HPDE6-E6E7 (cell line): ENCODE results near the gene GUK1.

Experiments
- DNase-seq: peaks from one replicate; pipeline ENCODE4 v3.0.0; 2011; ENCODE audit warnings: missing footprints; ENCODE audit errors: extremely low spot score

GUK1 gene

DNA sequence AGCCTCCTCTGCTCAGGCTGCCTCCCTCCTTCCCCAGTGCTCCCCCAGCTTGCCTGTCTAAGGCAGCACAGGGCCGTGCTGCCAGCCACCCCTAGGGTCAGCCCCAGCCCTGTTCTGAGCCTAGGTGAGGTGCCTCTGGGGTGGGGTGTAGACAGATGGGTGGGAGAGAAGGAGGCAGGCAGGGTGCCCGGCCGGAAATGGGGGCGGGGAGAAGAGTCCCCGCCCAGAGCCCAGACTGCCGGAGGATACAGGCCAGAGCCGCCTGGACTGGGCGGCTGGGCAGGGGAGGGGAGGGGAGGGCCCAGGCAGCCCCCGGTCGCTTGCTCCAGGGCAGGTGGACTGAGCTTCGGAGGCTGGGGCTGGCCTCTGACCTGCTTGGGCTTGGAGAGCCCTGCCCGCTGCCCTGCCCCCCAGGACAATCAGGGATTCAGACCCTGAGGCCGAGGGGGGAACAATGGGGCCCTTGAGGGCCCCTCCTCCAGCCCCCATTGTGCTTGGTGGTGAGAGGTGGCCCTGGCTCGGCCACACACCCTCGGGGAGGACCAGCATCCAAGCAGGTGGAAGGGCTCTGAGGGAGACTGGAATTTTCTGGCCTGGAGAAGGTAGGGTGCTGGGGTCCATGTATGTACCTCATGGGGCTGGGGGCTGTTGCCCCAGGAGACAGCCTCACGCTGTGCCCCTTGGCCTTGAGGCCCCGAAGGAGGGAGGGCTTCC, 9.5 kb downstream of the GUK1 start, which contains the start of gene GJC2:
GJC2 (plus strand) TSS at position 525 of the 714 bp plus-strand sequence. CDS start 7,829 bp downstream, outside the sequence.
- no peak for DNase-seq

DNA sequence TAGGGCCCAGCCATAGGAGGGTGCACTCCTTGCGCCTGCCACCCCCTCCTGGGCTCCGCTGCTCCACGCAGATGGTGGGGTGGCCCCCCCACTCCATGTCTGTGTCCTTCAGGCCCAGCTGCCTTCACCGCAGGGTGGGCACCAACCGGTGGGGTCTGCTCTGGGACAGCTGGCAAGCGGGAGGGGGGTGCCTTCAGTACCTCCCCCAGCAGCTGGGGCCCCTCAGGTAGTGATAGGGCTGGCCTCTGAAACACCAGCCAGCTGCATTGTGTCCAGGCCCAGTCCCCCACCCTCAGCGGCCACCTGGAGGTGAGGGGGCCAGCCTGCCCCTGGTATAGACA, 10.0 kb downstream of the GUK1 start:
- no peak for DNase-seq

DNA sequence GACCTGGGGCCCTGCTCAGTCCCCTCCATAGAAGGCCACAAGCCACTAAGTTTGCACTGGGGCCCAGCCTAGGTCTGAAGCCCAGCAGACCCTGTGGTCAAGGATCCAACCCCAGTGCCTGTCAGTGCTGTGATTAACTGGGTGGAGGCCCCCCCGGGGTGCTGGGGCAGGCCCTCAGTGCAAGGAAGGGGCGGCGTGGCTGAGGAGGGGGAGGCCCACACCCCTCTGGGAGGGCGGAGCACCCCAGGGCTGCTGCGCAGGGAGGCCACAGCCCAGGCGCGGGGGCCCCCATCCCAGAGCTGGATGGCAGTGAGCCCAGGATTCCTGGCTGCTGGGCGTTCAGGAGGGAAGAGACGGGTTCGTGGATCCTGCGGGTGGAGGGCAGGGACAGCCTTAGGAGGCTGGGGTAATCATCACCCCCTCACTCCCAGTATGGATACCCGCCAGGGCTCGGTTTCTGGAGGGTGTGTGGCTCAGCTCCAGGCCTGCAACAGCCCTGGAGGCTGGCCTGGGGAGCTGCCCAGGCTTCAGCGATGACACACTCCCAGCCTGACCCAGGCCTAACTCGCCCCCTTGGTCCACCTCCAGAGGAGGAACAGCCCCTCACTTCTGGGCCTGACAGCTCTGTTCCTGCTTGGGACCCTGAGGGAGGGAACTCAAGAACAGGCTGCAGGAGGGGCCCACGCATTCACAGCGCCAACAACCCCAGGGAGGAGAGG, 10.5 kb downstream of the GUK1 start:
- no peak for DNase-seq

DNA sequence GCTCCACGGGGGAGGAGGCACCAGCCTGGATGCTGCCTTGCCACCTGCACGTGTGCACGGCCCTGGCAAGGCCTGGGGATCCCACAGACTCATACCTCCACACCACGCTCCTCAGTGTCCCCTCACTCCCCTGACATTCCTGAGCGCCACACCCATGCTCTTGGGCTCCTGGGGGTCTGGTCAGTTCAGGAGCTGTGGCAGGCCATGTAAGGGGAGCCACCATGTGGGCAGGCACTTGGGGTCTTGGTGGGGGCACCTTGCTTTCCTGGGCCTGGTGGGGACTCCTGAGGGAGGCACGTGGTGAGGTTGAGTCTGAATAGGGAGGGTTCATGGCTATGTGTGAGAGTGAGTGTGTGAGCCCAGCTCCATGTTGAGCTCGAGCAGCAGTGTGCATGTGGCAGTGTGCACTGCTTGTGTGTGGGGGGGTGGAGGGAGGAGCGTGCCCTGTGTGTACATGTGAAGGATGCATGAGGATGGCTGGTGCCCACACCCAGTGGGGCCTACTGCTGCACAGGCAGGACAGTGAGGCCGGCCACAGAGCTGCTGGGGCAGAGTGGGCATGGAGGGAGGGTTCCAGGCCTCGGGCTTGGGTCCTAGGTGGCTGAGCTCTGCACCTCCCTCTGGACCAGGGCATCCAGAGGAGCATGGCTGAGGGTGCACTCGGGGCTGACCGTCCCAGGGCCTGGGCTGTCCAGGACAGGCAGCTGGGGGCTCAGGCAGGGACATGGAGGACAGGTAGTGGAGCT, 11.3 kb downstream of the GUK1 start:
- DNase-seq: no peak

DNA sequence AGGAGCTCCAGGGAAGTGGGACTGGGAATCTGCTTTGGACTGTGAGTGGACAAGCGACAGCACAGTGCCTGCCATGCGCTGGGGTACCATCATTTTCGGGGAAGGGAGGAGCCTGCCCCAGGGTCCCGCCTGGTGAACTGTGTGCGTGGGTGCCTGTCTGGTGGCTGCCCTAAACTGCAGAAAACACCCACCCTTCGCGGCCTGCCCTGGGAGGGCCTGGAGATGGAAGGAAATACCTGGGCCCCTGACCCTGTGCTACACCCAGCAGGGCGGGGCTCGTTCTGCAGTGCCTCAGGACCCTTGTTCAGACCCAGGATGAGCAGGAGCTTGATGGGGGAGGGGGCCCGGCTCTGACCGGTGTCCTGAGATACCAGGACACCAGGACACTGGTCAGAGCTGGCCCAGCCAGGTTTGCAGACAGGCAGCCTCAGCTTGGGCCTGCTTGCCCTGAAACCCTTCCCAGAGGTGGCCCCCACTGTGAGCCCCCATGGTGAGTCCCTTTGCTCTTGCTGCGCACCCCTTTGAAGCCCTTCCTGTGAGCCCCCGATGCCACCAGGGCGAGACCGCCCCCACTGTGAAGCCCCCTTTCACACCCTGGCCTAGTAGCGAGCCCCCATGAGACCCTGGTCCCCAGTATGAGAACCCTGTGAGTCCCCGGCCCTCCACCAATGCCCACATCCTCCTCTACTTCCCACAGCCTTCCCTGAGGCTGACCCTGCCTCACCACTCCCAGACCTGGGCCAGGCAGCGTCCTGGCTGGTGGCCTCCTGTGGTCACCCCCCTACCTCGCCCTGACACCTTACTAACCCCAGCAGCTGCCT, 12.2 kb downstream of the GUK1 start:
- no peak for DNase-seq

DNA sequence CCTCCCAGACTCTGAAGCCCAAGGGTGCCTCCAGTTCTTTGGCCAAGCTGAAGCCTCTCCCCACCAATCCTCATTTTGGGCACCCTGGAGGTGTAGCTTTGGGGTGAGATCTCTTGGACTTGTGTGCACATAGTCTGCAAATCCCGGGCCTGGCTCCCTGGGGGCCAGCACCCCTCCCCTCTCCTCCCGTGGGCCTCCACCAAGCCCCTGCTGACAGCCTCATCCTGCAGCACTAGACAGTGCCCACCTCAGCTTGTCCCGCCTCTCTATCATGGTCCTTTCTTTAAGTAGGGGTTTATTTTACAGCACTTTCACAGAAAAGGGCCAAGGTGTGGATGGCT, 12.8 kb downstream of the GUK1 start:
- no peak for DNase-seq

DNA sequence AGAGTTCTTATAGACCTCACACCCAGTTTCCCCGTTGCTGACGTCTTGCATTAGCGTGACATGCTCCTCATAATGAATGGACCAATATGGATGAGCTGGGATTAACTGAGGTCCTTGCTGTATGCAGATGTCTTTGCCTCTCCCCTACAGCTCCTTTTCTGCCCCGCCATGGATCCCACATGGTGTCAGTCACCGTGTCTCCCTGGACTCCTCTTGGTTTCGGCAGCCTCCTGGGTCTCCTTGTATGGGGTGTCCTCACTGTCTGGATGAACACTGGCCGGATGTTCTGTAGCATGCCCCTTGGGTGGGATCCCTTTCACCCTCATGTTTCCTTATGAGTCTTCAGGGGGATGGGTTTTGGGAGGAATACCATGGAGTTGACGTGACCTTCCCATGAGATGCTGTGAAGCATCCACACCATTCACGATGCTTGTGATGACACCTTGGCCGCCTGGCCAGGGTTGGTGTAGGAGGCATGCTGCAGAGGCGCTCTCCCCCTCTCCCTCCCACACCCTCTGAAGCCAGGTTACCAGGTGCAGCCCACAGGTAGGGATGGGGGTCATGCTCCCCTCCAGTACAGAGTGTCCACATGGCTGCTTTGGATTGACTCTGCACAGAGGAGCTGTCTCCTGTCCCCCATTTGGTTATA, 14.1 kb downstream of the GUK1 start:
- no peak for DNase-seq

DNA sequence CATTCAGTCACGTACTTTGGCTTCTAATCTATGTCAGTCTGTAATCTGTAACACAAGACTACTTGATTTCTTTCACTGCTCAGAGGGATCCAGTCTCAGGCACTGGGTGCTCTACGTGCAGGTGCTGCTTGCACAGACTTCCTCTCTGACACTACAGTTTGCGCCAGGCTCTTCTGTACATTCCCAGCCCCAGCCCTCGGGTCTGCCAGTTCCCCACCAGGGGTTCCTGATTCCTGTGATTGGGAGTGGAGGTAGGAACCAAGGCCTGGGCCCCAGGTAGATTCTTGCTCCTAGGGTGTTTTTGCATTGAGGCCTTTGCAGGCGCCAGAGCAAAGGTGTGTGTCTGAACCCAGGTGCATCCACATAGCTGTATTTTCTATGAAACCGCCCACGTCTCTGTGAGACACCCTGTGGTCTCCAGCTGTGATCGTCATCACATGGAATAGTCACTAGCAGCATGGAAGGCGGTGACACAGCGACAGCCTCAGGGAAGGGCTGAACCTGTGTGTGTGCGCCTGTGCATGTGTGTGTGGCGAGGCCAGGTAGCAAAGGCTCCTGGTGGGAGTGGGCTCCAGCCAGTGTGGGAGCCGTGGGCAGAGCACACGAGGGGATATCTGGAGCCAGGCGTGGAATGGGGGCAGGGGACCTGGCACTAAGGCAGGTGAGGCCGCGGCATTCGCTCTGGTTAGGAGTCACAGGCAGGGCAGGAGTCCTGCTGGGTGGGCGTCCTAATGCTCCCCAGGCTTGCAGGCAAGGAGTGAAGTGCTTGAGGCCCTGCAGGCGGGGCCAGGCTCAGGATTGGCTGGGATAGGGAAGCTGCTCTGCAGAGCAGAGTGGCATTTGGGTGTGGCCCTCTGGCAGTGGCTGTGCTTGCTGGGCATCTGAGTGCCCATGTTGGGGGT, 14.8 kb downstream of the GUK1 start:
- DNase-seq: no peak

DNA sequence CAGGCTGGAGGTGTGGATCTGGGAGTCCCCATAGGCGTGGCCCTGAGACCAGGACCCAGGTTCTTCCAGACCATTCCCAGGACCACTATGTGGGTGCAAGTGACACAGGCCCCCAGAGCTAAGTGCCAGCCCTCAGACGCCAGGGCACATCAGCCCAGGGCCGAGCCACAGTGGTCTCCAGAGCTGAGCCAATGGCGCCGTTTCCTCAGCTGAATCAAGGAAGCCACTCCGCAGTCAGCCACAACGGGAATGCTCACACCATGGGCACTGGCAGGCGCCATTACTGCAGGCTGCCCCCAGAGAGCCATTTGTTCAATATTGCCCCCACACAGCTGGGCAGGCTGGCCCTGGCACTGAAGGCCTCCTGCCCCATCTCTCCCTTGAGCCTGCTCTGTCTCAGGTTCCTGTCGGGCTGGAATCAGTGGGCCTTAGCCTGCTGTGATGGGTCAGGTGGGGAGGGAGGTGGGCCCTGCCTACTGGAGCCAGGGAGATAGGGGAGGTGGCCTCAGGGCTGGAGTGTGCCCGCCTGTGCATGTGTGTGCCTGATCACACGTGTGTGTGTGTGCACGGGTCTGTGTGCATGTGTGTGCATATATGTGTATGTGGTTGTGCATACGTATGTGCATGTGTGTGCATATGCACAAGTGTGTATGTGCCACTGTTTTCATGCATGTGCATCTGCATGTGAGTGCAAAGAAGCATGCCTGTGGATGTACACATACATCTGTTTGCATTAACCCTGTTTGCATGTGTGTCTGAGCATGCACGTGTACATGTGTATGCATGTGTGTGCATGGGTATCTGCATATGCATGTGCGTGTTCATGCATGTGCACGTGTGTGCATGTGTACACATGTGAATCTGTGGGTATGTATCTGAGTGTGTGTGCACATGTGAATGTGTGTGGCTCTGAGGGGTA, 15.8 kb downstream of the GUK1 start:
- no peak for DNase-seq

DNA sequence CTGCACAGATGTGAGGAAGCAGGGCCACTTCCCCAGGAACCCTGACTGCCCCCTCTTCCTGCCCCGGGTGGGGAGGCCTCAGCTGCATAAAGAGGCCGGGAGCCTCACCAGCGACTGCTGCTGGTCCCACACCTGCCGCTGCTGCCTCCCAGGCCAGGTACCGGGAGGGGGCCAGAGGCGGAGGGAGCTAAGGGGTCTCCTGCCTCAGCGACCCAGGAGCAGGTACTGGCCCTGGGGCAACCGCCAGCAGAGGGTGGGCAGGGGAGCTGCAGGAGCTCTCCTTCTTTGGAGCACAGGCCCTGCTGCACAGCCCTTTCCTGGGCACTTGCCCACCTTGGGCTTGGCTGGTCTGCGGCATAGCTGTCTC, 16.4 kb downstream of the GUK1 start:
- no peak for DNase-seq

DNA sequence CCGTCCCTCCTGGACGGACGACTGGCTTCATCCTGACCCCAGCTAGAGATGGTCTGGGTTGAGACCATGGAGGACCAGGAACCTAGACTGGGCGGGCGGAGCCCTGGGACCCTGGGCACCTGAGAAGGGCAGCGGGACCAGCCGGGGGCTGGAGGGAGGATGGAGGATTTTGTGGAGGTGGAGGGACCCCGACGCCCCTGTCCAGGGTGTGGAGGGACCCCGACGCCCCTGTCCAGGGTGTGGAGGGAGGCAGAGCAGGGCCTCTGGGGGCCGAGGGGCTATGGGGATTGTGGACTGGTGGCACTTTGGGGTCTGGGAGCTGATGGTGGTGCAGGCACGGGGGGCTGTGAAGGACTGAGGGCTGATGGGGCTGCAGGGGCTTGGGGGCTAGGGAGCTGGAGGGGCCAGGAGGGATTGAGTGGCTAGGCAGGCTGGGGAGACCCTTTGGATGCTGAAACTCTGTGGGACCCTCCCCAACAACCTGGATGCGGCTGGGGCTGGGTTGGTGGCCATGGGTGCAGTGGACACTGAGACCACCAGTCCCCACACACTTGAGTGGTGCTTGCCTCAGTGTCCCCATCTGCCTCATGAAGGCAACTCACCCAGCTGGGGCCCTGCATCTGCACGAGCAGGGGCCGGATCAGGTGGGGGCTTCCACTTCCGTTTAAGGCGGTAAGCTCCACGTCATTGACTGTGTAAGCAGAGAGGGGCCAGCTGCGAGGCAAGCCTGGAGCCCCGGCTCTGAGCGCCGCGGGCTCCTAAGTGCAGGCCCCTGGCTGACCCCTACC, 17.1 kb downstream of the GUK1 start:
- no peak for DNase-seq

DNA sequence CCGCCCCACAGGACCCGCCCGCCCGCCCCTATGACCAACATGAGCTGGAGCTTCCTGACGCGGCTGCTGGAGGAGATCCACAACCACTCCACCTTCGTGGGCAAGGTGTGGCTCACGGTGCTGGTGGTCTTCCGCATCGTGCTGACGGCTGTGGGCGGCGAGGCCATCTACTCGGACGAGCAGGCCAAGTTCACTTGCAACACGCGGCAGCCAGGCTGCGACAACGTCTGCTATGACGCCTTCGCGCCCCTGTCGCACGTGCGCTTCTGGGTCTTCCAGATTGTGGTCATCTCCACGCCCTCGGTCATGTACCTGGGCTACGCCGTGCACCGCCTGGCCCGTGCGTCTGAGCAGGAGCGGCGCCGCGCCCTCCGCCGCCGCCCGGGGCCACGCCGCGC, 17.6 kb downstream of the GUK1 start:
- DNase-seq: no peak

DNA sequence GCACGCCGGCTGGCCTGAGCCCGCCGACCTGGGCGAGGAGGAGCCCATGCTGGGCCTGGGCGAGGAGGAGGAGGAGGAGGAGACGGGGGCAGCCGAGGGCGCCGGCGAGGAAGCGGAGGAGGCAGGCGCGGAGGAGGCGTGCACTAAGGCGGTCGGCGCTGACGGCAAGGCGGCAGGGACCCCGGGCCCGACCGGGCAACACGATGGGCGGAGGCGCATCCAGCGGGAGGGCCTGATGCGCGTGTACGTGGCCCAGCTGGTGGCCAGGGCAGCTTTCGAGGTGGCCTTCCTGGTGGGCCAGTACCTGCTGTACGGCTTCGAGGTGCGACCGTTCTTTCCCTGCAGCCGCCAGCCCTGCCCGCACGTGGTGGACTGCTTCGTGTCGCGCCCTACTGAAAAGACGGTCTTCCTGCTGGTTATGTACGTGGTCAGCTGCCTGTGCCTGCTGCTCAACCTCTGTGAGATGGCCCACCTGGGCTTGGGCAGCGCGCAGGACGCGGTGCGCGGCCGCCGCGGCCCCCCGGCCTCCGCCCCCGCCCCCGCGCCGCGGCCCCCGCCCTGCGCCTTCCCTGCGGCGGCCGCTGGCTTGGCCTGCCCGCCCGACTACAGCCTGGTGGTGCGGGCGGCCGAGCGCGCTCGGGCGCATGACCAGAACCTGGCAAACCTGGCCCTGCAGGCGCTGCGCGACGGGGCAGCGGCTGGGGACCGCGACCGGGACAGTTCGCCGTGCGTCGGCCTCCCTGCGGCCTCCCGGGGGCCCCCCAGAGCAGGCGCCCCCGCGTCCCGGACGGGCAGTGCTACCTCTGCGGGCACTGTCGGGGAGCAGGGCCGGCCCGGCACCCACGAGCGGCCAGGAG, 18.3 kb downstream of the GUK1 start:
- DNase-seq: no peak

DNA sequence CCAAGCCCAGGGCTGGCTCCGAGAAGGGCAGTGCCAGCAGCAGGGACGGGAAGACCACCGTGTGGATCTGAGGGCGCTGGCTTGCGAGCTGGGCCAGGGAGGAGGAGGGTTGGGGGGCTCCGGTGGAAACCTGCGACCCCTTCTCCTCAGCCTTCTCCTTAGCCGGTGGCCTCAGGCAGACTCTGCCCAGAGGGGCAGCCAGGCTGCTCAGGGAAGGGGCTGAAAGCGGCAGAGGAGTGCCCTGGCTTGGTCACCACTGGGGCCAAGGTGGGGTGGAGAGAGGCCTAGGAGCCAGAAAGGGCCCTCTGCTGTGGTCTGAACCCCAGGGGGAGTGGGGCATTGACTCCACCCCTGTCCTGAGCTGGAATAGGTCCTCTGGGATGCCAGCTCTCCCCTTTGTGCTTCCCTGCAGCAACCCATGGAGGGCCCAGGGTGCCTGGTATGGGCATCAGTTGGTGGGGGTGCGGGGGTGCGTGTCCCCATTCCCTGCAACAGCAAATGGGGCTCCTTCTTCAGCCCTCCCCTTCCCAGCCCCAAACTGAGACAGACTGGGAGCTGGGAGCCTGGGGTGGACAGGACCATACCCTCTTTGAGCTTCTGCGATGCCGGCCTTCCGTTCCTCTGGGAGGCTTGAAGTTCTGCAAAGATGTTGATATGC, 19.1 kb downstream of the GUK1 start:
- DNase-seq: no peak

DNA sequence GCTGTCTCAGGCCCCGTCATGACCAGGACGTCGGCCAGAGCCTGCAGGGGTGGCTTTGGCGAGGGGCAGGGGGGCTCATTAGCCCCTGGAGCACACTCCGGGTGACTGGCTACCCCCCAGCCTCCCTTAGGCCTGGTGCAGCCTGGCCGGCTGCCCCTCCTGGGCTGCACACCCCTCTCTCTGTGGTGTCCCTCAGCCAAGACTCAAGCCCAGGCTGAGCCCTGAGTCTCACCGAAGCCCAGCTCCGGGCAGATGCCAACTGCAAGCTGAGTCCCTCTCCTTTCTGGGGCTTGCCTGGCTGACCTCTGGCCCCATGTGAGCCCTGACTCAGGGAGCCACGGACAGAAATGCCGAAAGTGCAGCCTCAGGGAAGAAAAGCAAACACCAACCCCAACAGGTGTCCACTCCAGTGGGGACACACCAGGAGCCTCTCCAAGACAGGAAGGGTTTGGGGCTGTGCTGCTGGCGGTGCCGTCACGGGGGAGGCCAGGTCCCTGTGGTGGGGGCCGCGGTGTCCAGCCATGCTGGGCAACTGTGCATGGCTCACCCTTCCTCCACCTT, 20.2 kb downstream of the GUK1 start:
- no peak for DNase-seq

DNA sequence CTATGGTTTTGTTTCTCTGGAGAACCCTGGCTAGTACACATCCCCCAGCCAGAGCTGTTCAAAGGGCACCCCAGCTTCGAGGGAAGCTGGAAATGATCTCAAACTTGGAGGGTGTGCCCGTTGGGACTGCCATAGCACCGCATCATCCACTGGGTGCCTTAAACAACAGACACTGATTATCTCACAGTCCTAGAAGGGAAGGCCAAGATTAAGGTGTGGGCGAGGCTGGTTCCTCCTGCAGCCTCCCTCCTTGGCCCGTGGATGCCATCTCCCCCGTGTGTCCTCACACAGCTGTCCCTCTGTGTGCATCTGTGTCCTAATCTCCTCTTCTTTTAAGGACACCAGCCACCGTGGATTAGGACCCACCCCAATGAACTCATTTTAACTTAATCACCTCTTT, 21.3 kb downstream of the GUK1 start:
- DNase-seq: no peak

DNA sequence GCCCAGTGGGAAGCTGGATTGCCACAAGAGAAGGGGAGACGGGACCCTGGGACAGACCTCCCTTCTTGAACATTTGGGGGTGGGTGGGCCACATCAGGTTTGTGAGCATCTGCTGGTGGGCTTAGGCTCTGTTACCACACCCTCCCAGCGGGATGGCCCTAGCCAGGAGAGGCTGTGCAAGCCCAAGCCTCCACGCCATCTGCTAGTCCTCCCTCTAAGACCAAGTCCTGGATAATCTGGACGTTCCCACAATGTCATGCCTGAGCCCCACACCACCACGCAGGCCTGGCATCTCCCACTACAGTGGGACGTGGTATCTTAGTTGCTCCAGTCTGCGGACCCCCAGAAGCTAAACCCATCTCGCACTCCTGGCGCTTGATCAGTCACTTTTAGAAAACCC, 21.8 kb downstream of the GUK1 start:
- no peak for DNase-seq
